Measurements from ENCODE around the gene FABP2.
"Not testable (repeated sequence)": the region's sequence is repeated elsewhere in the genome, so short reads cannot be mapped to it uniquely, and the experiment has no call there.

The FABP2 gene

GRCh38 chr4:119336332-119336979, 14.5 kb upstream of the FABP2 start:
- H3K4me3 Mint-ChIP-seq; H3K27ac Mint-ChIP-seq; ATAC-seq; H3K36me3 Mint-ChIP-seq (ENCODE audit: low read depth); H3K27me3 Mint-ChIP-seq; H3K9me3 Mint-ChIP-seq; H3K4me1 Mint-ChIP-seq; DNase-seq: not testable (repeated sequence)

DNA sequence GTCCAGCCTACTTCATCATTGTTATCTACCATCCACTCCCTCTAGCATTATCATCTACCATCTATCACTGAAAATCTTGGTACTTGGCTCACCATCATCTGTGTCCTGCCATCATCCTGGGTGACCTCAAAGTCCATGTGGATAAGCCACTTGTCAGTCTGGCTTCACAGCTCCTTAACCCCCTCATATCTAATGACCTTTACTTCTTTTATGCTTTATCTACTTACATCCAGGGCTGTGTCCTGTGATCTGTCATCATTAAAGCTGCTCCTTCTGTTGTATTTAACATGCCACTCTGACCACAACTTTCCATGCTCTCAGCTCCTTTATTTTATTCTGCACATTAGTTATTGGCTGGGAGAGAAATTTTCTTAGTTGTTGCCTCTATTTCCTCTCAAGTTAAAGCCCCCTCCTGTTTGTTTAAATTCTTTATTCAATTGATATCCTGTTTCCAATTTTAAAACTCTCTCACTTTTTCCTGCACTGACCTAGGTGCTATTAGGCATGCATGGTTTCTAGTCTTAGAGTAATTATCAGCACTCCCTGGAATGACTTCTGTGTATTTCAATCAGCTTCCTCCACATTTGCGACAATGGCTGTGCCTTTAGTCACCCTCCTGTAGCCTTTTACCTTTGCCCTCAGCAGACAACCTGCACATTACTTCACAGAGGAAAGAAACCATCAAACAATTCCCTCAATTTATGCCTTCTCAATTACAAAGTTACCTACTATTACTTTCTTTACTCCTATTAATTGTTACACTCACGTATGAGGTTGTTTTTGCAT, 8.1 kb upstream of the FABP2 start:
- Mint-ChIP-seq H3K9me3 (no peaks in the 10 kb centered on the region), H3K4me3 (no peak overlapping the region), H3K27me3 (no peaks in the 10 kb centered on the region), H3K36me3 (ENCODE audit: low read depth) (no peaks in the 10 kb centered on the region), H3K27ac (no peak overlapping the region), H3K4me1 (no peaks in the 10 kb centered on the region)
- DNase-seq (no peak), ATAC-seq (no peak)

DNA sequence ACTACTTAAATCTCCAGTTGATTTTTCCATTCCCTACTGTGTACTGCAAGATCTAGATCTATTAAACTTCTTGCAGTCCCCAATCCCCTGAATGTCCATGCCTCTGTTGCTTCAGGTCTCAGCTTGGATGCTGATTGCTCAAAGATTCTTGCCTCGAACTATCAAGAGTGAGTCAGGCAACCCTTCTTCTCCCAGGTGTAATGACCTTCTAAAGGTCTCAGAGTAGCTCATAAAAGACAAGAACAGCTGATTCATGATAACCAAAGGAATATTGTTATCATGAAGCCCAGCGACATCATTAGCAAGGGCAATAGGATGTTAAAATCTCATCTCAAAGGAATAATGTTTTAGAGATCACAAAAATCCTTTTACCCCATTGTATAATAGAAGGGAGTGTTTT, 6.8 kb upstream of the FABP2 start:
- no peak for DNase-seq
- H3K27ac Mint-ChIP-seq, result no peak overlapping the region
- no peaks in the 10 kb centered on the region for H3K27me3 Mint-ChIP-seq
- H3K4me1 Mint-ChIP-seq, result no peaks in the 10 kb centered on the region
- no peak overlapping the region for H3K4me3 Mint-ChIP-seq
- no peaks in the 10 kb centered on the region for H3K9me3 Mint-ChIP-seq
- ATAC-seq, result no peak
- H3K36me3 Mint-ChIP-seq (ENCODE audit: low read depth), result no peaks in the 10 kb centered on the region

GRCh38 chr4:119317990-119318389, 3.9 kb downstream of the FABP2 start:
- no peaks in the 10 kb centered on the region for H3K4me1 Mint-ChIP-seq
- H3K27ac Mint-ChIP-seq, result no peak overlapping the region
- H3K27me3 Mint-ChIP-seq, result peaks cover 4% of the 10 kb centered on the region
- H3K9me3 Mint-ChIP-seq, result no peaks in the 10 kb centered on the region
- H3K4me3 Mint-ChIP-seq, result no peak overlapping the region
- H3K36me3 Mint-ChIP-seq (ENCODE audit: low read depth), result no peaks in the 10 kb centered on the region
- no peak for DNase-seq
- no peak for ATAC-seq

DNA sequence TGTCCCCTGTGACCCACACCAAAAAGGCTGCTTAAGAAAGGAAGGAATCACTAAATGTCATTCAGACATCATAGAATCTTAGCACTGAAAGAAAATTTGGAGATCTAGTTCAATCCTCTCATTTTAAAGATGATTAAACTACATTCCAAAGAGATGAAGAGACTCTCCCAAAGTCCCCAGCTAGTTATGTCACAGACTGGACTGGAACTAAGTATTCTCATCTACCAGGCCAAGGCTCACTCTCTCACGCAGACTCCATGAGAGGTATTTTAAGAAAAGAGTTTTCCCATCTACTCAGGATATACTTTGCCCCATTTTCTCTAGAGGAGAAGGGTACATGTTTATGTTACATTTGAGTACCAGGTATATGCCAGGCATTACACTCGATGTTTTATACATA, 6.9 kb downstream of the FABP2 start:
- Mint-ChIP-seq H3K4me1 (no peaks in the 10 kb centered on the region), H3K36me3 (ENCODE audit: low read depth) (no peaks in the 10 kb centered on the region), H3K27me3 (peaks cover 4% of the 10 kb centered on the region), H3K9me3 (no peaks in the 10 kb centered on the region), H3K27ac (no peak overlapping the region), H3K4me3 (no peak overlapping the region)
- no peak for ATAC-seq
- no peak for DNase-seq

DNA sequence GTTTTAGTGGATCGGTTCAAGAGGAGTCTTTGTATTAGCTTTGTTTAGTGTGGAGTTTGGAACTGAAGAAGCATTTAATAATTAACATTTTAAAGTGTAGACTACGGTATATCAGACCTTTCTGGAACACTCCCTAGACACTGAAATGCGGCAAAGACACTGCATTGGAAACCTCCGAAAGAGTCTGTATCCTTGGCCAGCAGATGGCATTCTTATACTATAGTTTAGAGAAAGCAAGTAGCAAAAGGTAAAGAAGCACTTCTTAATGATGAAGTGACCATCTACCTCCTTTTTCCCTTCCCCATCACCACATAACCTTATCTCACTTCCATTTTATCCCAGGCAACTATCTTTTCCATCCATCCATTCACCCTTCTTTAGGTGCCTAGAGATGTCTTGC, 7.6 kb downstream of the FABP2 start:
- Mint-ChIP-seq H3K9me3 (no peaks in the 10 kb centered on the region), H3K36me3 (ENCODE audit: low read depth) (no peaks in the 10 kb centered on the region), H3K4me1 (no peaks in the 10 kb centered on the region), H3K27ac (no peak overlapping the region), H3K4me3 (no peak overlapping the region), H3K27me3 (peaks cover 4% of the 10 kb centered on the region)
- ATAC-seq (peak; percentile 52), DNase-seq (no peak)

GRCh38 chr4:119313237-119313636, 8.7 kb downstream of the FABP2 start:
- DNase-seq, result no peak
- peaks cover 4% of the 10 kb centered on the region for H3K27me3 Mint-ChIP-seq

GRCh38 chr4:119310826-119311225, 11.1 kb downstream of the FABP2 start:
- H3K9me3 Mint-ChIP-seq, result no peaks in the 10 kb centered on the region
- no peak overlapping the region for H3K4me3 Mint-ChIP-seq
- DNase-seq (no peak), ATAC-seq (no peak)
- H3K36me3 Mint-ChIP-seq (ENCODE audit: low read depth), result no peaks in the 10 kb centered on the region
- peaks cover 4% of the 10 kb centered on the region for H3K27me3 Mint-ChIP-seq
- no peak overlapping the region for H3K27ac Mint-ChIP-seq
- H3K4me1 Mint-ChIP-seq, result no peaks in the 10 kb centered on the region

More at GRCh38 chr4:119313237-119313636, 8.7 kb downstream of the FABP2 start:
- no peak for ATAC-seq
- H3K9me3 Mint-ChIP-seq, result no peaks in the 10 kb centered on the region
- no peaks in the 10 kb centered on the region for H3K36me3 Mint-ChIP-seq (ENCODE audit: low read depth)
- no peak overlapping the region for H3K27ac Mint-ChIP-seq
- H3K4me1 Mint-ChIP-seq, result no peaks in the 10 kb centered on the region
- no peak overlapping the region for H3K4me3 Mint-ChIP-seq

DNA sequence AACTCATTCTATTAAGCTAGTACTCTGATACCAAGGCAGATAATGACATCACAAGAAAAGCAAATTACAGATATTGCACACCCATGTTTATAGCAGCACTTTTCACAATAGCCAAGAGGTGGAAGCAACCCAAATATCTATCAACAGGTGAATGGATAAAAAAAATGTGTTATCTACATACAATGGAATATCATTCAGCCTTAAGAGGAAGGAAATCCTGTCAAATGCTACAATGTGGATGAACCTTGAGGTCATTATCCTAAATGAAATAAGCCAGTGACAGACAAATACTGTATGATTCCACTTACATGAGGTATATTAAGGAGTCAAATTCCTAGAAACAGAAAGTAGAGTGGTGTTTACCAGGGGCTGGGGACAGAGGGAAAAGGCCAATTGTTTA, 14.3 kb downstream of the FABP2 start:
- no peak for ATAC-seq
- DNase-seq, result no peak
- no peaks in the 10 kb centered on the region for H3K36me3 Mint-ChIP-seq (ENCODE audit: low read depth)
- H3K27me3 Mint-ChIP-seq, result peaks cover 2% of the 10 kb centered on the region
- H3K27ac Mint-ChIP-seq, result no peak overlapping the region
- no peaks in the 10 kb centered on the region for H3K4me1 Mint-ChIP-seq
- H3K9me3 Mint-ChIP-seq, result no peaks in the 10 kb centered on the region
- H3K4me3 Mint-ChIP-seq, result no peak overlapping the region

- Mint-ChIP-seq H3K9me3 (no peaks in the 10 kb centered on the region), H3K4me3 (no peak overlapping the region), H3K4me1 (peaks cover 12% of the 10 kb centered on the region), H3K36me3 (ENCODE audit: low read depth) (peaks cover 11% of the 10 kb centered on the region), H3K27me3 (no peaks in the 10 kb centered on the region), H3K27ac (no peak overlapping the region)
- DNase-seq, result no peak
- ATAC-seq, result no peak
Observed at GRCh38 chr4:119304431-119304830, 17.5 kb downstream of the FABP2 start.

- no peaks in the 10 kb centered on the region for H3K27me3 Mint-ChIP-seq
- peaks cover 17% of the 10 kb centered on the region for H3K4me1 Mint-ChIP-seq
Observed at GRCh38 chr4:119303587-119304305, 18.2 kb downstream of the FABP2 start.

DNA sequence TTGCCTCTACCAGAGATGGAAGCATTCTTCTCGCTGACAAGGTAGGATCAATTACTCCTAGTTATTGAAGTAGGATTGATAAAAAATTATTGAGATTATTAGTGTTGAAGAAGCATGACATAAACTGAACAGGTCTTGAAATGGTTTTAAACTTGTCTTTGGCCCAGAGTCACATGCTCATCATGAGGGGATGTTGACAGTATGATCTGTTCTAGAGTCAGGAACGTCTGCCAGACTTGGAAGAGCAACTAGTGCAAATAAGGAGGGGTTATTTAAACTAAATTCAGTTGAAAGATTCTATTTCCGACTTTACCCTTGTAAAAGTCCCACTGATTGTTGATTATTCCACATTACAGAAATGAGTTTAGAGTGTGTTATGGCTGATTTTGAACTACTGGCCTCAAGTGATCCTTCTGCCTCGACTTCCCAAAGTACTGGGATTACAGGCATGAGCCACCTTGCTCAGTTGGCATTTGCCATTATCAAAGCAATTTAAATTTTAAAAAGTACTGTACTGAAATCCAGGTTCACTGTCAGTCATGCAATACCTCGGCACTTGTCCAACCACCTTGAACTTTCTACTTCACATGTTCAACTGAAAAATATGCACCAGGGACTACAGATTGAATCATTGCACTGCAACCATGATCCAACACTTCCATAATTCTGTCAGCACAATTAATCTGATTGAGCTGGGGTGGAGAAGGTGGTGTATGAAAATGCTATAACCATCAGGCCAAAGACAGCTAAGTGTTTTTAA, 19.7 kb downstream of the FABP2 start:
- no peak overlapping the region for H3K4me3 Mint-ChIP-seq
- H3K27me3 Mint-ChIP-seq, result no peaks in the 10 kb centered on the region
- peaks cover 29% of the 10 kb centered on the region for H3K36me3 Mint-ChIP-seq (ENCODE audit: low read depth)
- ATAC-seq, result no peak
- no peak for DNase-seq
- H3K9me3 Mint-ChIP-seq, result no peaks in the 10 kb centered on the region
- H3K4me1 Mint-ChIP-seq, result peaks cover 25% of the 10 kb centered on the region
- peak overlapping the region; percentile 6 for H3K27ac Mint-ChIP-seq

More at GRCh38 chr4:119303587-119304305, 18.2 kb downstream of the FABP2 start:
- Mint-ChIP-seq H3K4me3 (no peak overlapping the region), H3K27ac (no peak overlapping the region), H3K36me3 (ENCODE audit: low read depth) (peaks cover 18% of the 10 kb centered on the region), H3K9me3 (no peaks in the 10 kb centered on the region)
- DNase-seq, result no peak
- no peak for ATAC-seq

- no peaks in the 10 kb centered on the region for H3K27me3 Mint-ChIP-seq
- peak overlapping the region; percentile 99 for H3K27ac Mint-ChIP-seq
- H3K4me3 Mint-ChIP-seq, result peak overlapping the region; percentile 91
- peaks cover 29% of the 10 kb centered on the region for H3K4me1 Mint-ChIP-seq
- no peaks in the 10 kb centered on the region for H3K9me3 Mint-ChIP-seq
- ATAC-seq, result peak; percentile 99
- H3K36me3 Mint-ChIP-seq (ENCODE audit: low read depth), result peaks cover 41% of the 10 kb centered on the region
- DNase-seq, result peak; percentile 94
Observed at GRCh38 chr4:119300101-119300978, 21.6 kb downstream of the FABP2 start.

GRCh38 chr4:119299741-119300100, 22.2 kb downstream of the FABP2 start:
- no peak for DNase-seq
- H3K4me1 Mint-ChIP-seq, result peaks cover 29% of the 10 kb centered on the region

More at GRCh38 chr4:119299741-119300100, 22.2 kb downstream of the FABP2 start:
- ATAC-seq, result no peak
- Mint-ChIP-seq H3K4me3 (peak overlapping the region; percentile 91), H3K36me3 (ENCODE audit: low read depth) (peaks cover 41% of the 10 kb centered on the region), H3K27ac (peak overlapping the region; percentile 99), H3K27me3 (no peaks in the 10 kb centered on the region), H3K9me3 (no peaks in the 10 kb centered on the region)
